ENCODE data around the gene SLC50A1.

The SLC50A1 gene

GRCh38 chr1:155181371-155182051 is 45.9 kb downstream of the SLC50A1 start:
- H3K27ac ChIP-seq, result no peak overlapping the region
- TF ChIP-seq, protein P1, sequence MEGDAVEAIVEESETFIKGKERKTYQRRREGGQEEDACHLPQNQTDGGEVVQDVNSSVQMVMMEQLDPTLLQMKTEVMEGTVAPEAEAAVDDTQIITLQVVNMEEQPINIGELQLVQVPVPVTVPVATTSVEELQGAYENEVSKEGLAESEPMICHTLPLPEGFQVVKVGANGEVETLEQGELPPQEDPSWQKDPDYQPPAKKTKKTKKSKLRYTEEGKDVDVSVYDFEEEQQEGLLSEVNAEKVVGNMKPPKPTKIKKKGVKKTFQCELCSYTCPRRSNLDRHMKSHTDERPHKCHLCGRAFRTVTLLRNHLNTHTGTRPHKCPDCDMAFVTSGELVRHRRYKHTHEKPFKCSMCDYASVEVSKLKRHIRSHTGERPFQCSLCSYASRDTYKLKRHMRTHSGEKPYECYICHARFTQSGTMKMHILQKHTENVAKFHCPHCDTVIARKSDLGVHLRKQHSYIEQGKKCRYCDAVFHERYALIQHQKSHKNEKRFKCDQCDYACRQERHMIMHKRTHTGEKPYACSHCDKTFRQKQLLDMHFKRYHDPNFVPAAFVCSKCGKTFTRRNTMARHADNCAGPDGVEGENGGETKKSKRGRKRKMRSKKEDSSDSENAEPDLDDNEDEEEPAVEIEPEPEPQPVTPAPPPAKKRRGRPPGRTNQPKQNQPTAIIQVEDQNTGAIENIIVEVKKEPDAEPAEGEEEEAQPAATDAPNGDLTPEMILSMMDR (conservative IDR thresholded peaks at IDR 0.05), result no peak

GRCh38 chr1:155182052-155182550 is 46.4 kb downstream of the SLC50A1 start:
- no peak overlapping the region for H3K27ac ChIP-seq
- TF ChIP-seq, protein P1 (conservative IDR thresholded peaks at IDR 0.05), result no peak

DNA sequence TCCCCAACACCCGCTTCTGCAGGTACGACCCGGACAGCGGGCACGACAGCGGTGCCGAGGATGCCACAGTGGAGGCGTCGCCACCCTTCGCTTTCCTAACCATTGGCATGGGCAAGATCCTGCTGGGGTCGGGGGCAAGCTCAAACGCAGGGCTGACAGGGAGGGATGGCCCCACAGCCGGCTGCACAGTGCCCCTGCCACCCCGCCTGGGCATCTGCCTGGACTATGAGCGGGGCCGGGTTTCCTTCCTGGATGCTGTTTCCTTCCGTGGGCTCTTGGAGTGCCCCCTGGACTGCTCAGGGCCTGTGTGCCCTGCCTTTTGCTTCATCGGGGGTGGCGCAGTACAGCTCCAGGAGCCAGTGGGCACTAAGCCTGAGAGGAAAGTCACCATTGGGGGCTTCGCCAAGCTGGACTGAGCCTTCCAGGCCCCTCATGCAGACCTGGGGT is 48.1 kb downstream of the SLC50A1 start:
- TF ChIP-seq, protein P1 (conservative IDR thresholded peaks at IDR 0.05), result no peak
- H3K27ac ChIP-seq, result no peak overlapping the region

DNA sequence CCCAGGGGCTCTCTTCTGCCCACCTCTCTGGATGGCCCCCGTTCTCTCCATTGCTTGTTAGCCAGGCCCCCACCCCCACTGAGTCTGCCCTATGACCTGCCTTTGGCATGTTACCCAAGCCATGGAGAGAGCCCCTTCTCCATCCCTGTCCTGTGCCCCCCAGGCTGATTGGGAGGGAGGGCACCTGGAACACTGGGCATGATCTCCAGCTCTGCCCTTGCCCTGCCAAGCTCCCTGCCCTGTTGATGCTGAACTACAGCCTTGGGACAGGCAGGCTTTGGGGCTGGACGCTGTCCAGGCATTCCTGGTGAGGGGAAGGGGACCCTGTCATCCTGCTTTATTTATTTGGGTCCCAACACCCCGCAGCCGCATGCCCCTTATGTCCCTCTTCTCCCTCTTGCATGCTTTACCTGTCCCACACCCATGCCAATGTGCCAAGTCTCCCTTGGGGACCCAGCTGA is 48.7 kb downstream of the SLC50A1 start:
- H3K27ac ChIP-seq, result no peak overlapping the region
- TF ChIP-seq, protein P1 (conservative IDR thresholded peaks at IDR 0.05), result no peak

GRCh38 chr1:155184835-155185782 is 49.5 kb downstream of the SLC50A1 start:
- no peak overlapping the region for H3K27ac ChIP-seq
- TF ChIP-seq, protein P1 (conservative IDR thresholded peaks at IDR 0.05), result no peak

DNA sequence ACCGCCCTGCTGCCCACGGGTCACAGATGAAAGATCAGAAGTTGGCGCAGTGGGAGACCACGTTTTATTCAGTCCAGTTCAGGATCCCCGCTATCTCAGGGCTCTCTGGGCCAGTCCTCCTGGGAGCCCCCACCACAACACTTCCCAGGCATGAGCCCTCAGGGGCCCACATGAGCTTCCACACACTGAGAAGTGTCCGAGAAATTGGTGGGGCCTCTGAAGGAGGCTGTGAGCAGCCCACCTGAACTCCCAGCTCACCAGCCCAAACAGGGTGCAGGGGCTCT is 50.1 kb downstream of the SLC50A1 start:
- TF ChIP-seq, protein P1 (conservative IDR thresholded peaks at IDR 0.05), result no peak
- H3K27ac ChIP-seq, result no peak overlapping the region

DNA sequence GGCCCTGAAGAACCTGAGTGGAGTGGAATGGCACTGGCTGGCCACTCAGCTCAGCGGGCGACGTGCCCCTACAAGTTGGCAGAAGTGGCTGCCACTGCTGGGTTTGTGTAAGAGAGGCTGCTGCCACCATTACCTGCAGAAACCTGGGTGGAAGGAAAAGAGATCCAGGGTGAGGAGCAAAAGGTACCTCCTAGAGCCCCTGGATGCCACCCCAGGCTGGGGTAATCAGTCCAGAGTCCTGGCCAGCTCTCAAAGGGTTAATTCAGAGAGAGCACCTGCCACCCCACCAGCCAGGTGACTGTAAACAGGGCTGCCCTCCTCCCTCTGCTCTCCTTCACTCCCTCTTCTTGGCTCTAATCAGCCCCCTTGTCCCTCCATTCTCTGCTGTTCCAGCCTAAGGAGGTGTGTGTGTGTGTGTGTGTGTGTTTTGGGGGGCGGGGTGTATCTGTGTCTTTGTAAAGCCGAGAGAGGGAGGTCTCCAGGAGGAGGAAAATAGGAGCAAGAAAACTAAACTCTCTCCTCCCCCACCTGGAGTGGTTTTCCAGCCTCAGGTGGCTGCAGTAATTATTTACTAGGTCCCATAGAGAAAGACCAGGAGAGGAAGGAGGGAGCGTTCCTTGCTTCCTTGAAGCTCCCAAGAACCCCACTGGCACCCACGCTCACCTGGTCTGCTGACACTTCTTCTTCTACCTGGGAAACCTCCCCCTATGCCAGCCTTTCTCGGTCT is 50.6 kb downstream of the SLC50A1 start:
- TF ChIP-seq, protein P1 (conservative IDR thresholded peaks at IDR 0.05), result no peak
- no peak overlapping the region for H3K27ac ChIP-seq

Measured in VCaP (cell line).